ENCODE measurements around the gene FADS3. TPM values are rescaled to one million over a fixed set of nuclear protein-coding genes. Genes with fewer than 3 reads are reported as not detected.
A peak's percentile ranks its signal among the peaks of the same experiment; 100 is the strongest.

The FADS3 gene
- total and polyA plus RNA-seq, 9 of the 15 experiments (the other 6 are each of a cell fraction or from before 2014, with no cell fraction given): 0.97 to 148 (median 92.7) TPM

DNA sequence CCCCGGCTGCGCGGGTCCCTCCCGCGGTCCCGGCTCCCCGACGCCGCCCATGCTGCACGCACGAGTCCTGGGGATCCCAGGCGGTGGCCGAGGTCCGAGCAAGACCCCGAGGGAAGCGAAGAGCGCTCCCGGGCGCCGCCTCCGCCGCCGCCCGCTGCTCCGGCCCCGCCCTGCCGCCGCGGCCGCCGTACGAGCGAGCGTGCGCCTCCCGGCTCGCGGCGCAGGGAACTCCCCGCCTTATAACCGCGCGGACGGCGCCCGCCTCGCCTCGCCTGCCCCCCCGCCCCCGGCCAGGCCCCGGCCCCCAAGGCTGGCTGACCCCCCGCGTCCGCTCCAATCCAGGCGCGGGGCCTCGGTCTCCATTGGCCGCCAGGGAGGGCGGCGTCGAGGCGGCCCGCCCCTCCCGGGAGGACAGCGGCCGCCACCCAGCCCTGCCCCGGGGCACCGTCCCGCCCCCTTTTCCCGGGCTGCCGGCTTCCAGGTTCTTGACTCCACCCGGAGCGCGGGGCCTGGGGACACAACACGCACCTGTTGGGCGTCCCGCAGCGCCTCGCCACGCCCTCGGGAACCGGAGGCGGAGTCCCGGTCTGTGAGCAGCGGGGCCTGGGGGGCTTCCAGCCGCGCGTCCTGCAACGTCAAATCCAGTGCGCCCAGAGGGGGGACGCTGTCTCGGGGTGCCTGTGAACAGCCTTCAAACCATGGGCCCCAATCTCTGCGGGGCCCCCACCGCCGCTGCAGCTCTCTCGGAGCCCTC lies at the start of gene FADS3 (continued):
- TF ChIP-seq SAFB (IDR thresholded peaks at IDR 0.05; ENCODE audit: borderline replicate concordance, low read depth, low read length): peak; percentile 38; the same call in 1 of the 2 replicates
- TF ChIP-seq XRCC5 (IDR thresholded peaks at IDR 0.05; ENCODE audit: low read depth, low read length): no peak
- TF ChIP-seq ZC3H4 (CRISPR knock-in tag; IDR thresholded peaks at IDR 0.05; ENCODE audit: borderline replicate concordance): no peak
- TF ChIP-seq, protein P1, sequence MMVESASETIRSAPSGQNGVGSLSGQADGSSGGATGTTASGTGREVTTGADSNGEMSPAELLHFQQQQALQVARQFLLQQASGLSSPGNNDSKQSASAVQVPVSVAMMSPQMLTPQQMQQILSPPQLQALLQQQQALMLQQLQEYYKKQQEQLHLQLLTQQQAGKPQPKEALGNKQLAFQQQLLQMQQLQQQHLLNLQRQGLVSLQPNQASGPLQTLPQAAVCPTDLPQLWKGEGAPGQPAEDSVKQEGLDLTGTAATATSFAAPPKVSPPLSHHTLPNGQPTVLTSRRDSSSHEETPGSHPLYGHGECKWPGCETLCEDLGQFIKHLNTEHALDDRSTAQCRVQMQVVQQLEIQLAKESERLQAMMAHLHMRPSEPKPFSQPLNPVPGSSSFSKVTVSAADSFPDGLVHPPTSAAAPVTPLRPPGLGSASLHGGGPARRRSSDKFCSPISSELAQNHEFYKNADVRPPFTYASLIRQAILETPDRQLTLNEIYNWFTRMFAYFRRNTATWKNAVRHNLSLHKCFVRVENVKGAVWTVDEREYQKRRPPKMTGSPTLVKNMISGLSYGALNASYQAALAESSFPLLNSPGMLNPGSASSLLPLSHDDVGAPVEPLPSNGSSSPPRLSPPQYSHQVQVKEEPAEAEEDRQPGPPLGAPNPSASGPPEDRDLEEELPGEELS (CRISPR knock-in tag; IDR thresholded peaks at IDR 0.05; ENCODE audit: borderline replicate concordance): 0 out of 2 replicates have a peak, but pooled peaks have one; percentile 56
- TF ChIP-seq, protein P2, sequence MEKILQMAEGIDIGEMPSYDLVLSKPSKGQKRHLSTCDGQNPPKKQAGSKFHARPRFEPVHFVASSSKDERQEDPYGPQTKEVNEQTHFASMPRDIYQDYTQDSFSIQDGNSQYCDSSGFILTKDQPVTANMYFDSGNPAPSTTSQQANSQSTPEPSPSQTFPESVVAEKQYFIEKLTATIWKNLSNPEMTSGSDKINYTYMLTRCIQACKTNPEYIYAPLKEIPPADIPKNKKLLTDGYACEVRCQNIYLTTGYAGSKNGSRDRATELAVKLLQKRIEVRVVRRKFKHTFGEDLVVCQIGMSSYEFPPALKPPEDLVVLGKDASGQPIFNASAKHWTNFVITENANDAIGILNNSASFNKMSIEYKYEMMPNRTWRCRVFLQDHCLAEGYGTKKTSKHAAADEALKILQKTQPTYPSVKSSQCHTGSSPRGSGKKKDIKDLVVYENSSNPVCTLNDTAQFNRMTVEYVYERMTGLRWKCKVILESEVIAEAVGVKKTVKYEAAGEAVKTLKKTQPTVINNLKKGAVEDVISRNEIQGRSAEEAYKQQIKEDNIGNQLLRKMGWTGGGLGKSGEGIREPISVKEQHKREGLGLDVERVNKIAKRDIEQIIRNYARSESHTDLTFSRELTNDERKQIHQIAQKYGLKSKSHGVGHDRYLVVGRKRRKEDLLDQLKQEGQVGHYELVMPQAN (IDR thresholded peaks at IDR 0.05; ENCODE audit: borderline replicate concordance): peak; percentile 55; the same call in 1 of the 2 replicates
- TF ChIP-seq, protein P3, sequence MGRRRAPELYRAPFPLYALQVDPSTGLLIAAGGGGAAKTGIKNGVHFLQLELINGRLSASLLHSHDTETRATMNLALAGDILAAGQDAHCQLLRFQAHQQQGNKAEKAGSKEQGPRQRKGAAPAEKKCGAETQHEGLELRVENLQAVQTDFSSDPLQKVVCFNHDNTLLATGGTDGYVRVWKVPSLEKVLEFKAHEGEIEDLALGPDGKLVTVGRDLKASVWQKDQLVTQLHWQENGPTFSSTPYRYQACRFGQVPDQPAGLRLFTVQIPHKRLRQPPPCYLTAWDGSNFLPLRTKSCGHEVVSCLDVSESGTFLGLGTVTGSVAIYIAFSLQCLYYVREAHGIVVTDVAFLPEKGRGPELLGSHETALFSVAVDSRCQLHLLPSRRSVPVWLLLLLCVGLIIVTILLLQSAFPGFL (CRISPR knock-in tag; IDR thresholded peaks at IDR 0.05): no peak
- no peak for TF ChIP-seq SREBF1 (IDR thresholded peaks at IDR 0.05; ENCODE audit: borderline replicate concordance, low read depth, low read length)
- TF ChIP-seq, protein P4, sequence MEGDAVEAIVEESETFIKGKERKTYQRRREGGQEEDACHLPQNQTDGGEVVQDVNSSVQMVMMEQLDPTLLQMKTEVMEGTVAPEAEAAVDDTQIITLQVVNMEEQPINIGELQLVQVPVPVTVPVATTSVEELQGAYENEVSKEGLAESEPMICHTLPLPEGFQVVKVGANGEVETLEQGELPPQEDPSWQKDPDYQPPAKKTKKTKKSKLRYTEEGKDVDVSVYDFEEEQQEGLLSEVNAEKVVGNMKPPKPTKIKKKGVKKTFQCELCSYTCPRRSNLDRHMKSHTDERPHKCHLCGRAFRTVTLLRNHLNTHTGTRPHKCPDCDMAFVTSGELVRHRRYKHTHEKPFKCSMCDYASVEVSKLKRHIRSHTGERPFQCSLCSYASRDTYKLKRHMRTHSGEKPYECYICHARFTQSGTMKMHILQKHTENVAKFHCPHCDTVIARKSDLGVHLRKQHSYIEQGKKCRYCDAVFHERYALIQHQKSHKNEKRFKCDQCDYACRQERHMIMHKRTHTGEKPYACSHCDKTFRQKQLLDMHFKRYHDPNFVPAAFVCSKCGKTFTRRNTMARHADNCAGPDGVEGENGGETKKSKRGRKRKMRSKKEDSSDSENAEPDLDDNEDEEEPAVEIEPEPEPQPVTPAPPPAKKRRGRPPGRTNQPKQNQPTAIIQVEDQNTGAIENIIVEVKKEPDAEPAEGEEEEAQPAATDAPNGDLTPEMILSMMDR (IDR thresholded peaks at IDR 0.05 in 2 of 3, conservative IDR thresholded peaks at IDR 0.05 in 1 of 3; ENCODE audit: insufficient read depth in 2 of 3, low read depth in 1 of 3, low read length in 3 of 3): 0 out of 6 replicates have a peak, but pooled peaks of 2 of the 3 experiments have one; percentile 1 to 8
- TF ChIP-seq E2F3 (CRISPR knock-in tag; IDR thresholded peaks at IDR 0.05): no peak
- TF ChIP-seq NR2F6 (CRISPR knock-in tag; IDR thresholded peaks at IDR 0.05): no peak
- peak; percentile 68; the same call in 1 of the 2 replicates for TF ChIP-seq PHF8 (IDR thresholded peaks at IDR 0.05; ENCODE audit: borderline replicate concordance, low read length)
- peak; percentile 82; the same call in 1 of the 2 replicates for TF ChIP-seq PHF21A (IDR thresholded peaks at IDR 0.05; ENCODE audit: borderline replicate concordance, low read depth)

Data from K562 (cell line).